G401 (cell line): ENCODE results near the gene GATB. TPM values are rescaled to one million over a fixed set of nuclear protein-coding genes. Genes with fewer than 3 reads are reported as not detected.

Experiments used
- DNase-seq: peaks from one replicate; pipeline ENCODE4 v3.0.0-alpha.2; 2015; ENCODE audit warnings: low spot score
- in situ Hi-C: cut with HindIII; loops from 2 replicates; pipeline ENCODE4 v1.10.0; 2016; ENCODE audit warnings: low sequenced_read_pairs, mixed read lengths
- total RNA-seq: library from RNA; depleted of rRNA; stranded (reverse); fragments of >200 nt; shearing (Covaris generic); gene quantifications from 2 replicates; pipeline ENCODE4 v1.2.3, GENCODE V29; 2014

The GATB gene
- total RNA-seq, 1 experiment from 2014 or later, result 79.6 TPM

DNA sequence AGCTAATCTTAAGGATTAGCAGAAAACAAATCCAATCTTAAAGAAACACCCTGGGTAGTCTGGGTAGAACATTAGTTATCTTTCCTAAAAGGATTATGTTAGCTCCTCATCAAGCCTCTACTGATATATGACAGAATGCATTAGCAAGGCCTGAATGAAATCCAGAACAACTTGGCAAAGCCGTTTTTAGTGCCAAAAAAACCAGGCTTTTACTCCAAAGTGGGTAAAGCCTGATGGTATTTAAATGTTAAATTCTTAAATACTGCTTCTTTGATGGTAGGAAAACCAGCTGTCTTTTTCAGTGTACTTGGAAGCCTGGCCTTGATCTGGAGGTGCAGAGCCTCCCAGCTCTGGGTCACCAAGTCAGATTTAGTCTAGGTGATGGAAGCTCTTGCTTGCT, 120.4 kb downstream of the GATB start:
- no peak for DNase-seq
- in situ Hi-C loops, result no loop called here

DNA sequence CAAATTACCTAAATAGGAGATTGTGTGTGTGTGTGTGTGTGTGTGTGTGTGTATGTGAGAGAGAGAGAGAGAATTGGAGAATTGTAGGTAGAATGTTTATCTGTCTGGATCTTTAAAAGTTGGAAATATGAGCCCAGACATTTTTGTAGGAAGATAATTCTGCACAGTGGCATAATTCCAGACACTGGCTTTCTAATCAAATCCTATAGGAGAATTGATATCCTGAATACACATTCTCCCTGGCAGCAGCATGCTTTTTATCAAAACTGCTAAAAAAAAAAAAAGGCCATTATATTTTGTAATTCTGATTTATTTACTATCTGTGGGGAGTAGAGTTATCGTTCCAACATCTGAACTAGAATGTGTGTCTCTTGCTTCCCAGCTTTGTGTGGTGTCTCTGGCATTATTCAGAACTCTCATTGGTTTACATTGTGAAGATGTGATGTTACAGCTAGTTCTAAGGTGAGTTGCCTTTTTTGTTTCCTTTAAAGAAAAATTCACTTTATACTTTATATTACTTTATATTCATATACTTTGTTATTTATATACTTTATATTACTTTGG, 122.4 kb downstream of the GATB start:
- DNase-seq, result no peak
- in situ Hi-C loops, result no loop called here

DNA sequence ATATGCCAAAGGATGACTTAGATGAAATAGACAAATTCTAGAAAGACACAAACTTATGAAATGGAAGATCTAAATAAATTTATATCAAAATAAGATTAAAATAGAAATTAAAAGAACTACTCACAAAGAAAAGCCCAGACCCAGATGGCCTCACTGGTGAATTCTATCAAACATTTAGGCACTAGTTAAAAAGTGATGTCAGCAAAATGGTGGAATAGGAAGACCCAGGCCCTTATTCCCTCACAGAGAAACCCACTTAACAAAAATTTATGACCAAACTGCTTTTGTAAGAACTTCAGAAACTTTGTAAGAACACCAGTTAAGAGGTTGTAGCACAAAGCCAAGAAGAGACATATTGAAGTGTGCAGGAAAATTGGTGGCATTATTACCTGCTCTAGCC, 129.5 kb downstream of the GATB start:
- in situ Hi-C loops, result no loop called here
- DNase-seq, result no peak

DNA sequence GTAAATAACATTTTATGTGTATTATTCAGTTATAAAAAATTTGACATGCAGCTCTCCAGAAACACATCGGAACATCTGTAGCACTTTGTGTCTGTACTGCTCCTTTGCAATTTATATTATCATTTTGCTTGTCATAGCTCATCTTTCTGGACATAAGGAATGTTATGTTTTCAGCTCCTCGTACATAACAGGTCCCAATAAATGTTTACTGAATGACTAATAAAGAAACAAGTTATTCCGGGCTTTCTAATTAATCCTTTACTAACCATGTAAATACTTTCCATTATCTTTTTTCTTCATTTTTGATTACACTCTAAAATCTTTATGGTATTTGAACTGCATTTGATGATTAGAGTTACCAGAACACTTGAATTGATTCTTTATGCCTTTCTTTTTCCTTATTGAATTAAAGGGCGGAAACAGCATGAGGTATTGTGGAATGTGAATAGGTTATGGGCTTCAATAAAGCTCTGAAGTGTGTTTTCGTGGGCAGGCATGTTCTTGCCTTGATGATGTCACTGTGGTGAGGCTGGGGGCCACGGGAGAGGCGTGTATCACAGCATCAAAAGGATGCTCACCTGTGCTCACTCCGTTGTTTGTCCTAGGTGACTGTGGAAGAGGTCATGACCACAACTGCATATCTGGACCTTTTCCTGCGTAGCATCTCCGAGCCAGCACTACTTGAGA, 131.6 kb downstream of the GATB start:
- in situ Hi-C loops, result no loop called here
- DNase-seq, result no peak

DNA sequence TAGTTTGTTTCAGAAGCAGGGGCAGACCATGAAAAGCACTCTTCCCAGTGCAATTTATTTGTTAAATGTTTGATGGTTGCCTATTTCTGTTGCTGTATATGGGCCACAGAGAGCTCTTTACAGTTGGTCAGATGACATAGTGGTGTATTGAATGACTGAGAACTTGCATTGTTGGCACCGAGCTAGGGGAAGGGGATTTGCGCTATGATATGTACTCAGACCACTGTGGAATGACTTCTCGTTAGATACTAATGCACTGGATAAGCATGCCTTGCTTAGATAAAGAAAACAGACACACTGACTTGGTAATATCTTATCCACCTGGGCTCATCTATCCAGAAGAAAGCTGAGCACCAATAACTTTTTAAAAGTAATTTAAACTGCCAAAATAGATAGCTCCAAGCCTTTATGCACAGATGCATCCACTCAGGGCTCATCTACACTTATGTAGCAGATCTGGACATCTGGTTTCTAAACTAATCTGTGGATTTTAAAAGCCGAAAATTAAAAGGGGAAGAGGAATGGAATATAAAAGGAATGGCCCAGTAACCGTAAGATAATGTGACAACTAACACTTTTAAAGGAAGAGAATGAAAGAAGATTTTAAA, 132.7 kb downstream of the GATB start:
- in situ Hi-C loops, result no loop called here
- DNase-seq, result no peak

DNA sequence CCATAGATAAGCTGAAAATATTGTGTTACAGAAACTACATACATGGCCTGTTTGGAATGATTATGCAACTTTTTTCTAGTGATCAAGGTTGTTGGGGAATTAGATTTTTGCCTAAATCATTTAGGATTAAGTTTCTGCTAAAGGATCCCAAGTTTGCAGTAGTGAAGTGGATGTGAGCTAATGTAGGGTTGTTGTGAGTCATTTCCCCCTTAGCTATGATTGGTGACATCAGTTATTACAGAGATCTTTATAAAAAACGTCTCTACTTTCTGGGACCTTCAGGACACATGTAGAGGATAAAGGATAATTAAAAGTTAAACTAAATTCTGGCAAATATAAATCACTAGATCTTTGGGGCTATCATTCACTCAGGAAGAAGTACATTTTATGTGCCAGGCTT, 133.3 kb downstream of the GATB start:
- in situ Hi-C loops, result no loop called here
- DNase-seq, result no peak

DNA sequence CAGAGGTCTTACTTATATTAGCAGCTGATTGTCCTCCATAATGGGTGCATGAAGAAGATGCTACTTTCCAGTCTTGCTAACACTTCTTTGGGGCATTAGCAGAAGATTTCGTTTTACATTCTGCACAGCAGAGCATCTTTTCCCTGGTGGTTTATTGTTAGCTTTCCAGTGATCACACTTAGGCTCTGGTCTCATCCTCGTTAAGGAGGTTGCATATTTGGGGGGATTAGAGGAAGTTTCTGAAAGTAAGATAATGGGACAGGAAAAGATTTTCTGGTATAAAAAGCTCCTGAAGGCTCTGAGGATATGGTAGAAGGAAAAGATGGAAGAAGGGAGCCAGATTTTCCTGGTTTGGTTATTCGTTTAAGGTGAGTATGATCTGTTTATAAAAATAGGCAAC, 134.1 kb downstream of the GATB start:
- no peak for DNase-seq

DNA sequence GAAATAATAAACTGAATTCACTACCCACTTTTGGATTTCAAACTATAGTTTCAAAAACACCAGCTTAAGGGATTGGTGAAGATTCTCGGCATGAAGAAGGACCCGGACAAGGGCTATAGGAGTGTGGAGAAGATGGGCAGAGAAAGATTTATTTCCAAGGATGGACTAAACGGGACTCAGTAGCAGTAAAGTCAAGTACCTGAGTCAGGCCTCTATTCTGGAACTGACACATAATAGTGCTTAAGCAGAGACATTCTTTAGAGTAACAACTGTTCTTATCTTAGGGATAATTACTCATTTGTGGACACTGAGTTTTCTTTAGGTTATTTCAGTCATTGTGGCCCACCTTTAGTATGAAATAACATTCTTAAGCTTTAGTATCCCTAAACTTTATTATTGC, 134.6 kb downstream of the GATB start:
- no peak for DNase-seq
- in situ Hi-C loops, result no loop called here

More for the DNA sequence above, 134.1 kb downstream of the GATB start:
- in situ Hi-C loops, result no loop called here

DNA sequence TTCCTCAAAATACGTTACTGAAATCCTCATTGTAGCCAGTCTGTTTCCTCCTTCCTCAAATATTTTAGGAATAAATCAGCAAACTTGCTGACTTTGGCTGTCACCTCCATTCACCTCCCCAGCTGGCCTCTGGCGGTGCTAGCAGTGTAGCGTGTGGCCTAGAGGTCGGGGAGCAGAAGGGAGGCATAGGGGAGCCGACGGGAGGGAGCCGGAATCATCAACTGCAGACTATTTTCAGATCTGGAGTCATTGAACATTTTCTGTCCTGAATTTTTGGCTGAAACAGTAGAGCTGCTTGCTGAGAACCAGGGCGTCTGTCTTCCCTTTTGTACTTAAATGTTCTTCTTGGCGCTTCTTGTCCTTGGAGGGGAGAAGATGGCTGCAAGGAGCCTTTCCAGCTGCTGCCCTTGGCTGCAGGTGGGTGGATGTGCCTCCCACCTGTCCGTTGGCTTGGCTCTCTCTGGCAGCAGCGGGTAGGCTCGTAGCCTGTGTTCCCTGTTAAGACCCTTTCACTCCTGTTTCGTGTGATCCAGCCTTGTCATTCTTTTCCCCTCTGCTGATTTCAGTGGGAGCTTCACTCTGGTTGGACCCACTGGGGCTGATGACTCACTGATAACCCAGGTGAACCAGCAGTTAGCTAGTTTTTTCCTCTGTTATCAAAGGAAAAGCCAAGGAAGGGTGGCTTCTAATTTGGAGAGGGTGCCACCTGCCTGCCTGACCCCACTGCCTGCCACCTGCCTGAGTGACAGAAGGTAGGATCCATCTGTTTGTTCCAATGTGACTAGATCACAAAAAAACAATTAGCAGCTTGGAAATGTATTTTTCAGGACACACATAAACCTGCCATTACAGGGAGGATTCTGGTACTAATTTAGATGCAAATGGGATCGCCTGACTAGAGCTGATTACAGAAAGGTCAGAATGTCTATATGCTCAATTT, 135.9 kb downstream of the GATB start:
- peak; percentile 97 for DNase-seq

More for the DNA sequence above, 135.9 kb downstream of the GATB start:
- in situ Hi-C loops, result no loop called here
